Measurements from ENCODE around the gene MAGIX. TPM values are rescaled to one million over a fixed set of nuclear protein-coding genes. Genes with fewer than 3 reads are reported as not detected.
"Not testable (repeated sequence)": the region's sequence is repeated elsewhere in the genome, so short reads cannot be mapped to it uniquely, and the experiment has no call there.

The MAGIX gene
- total and polyA plus RNA-seq, 2 donors (not counting 1 experiment from before 2014, with no cell fraction given): 0.40 to 1.7 TPM

DNA sequence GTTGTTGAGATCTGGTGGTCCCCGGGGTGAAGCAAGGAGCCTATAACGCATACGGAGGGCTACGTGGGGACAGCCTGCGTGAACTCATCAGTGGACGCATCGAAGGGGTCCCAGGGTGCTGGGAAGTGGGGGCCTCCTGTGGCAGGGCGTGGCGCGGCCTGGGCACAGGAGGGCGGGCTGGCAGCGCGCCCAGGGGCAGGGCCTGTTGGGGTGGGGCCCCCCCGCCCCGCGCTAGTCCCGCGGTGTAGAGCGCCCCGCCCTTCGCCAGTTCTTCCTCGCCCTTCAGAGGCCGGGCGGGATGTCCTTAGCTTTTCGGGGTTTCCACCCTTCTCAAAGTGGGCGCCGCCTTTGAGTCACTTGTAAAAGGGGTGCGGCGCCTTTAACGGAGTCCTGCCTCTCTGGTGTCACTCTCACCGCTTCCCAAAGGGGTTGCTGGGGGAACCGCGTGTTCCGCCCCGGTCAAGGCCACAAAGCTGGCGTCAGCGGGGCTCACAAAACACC, 9.8 kb downstream of the MAGIX start:
- H4K20me1 ChIP-seq (ENCODE audit: control insufficient read depth, extremely low read depth, insufficient read depth, low read length): no peaks in the 10 kb centered on the region
- H3K36me3 ChIP-seq (ENCODE audit: control insufficient read depth, insufficient read depth, low read length): peaks cover 2% of the 10 kb centered on the region
- peak overlapping the region; percentile 88 for H3K27ac ChIP-seq (ENCODE audit: insufficient read depth, low read length)
- H3K27me3 ChIP-seq (ENCODE audit: control insufficient read depth, insufficient read depth, low read length): no peaks in the 10 kb centered on the region
- H3K4me1 ChIP-seq (ENCODE audit: control insufficient read depth, extremely low read depth, insufficient read depth, low read length): peaks cover 2% of the 10 kb centered on the region
- H3K4me3 ChIP-seq (replicated peaks in 1 of 4; ENCODE audit: control extremely low read depth in 1 of 4, insufficient read depth in 1 of 4, low read depth in 3 of 4, low read length in 4 of 4): peak overlapping the region; percentile 54 to 72 (median 65)
- peak; percentile 42 to 60 for DNase-seq (ENCODE audit: low read depth in 2 of 2)
- H2AFZ ChIP-seq (ENCODE audit: low read length): peak overlapping the region; percentile 6
- H3K4me2 ChIP-seq (ENCODE audit: extremely low read depth, insufficient read depth, low read length): peak overlapping the region; percentile 54
- peak overlapping the region; percentile 73 for H3K9ac ChIP-seq (ENCODE audit: insufficient read depth, low read length)
- H3K9me3 ChIP-seq (ENCODE audit: control insufficient read depth, insufficient read depth, low read depth, low read length): no peaks in the 10 kb centered on the region
- peaks cover 15% of the 10 kb centered on the region for H3K79me2 ChIP-seq (ENCODE audit: control insufficient read depth, insufficient read depth, low read length)
- TF ChIP-seq, protein P1, sequence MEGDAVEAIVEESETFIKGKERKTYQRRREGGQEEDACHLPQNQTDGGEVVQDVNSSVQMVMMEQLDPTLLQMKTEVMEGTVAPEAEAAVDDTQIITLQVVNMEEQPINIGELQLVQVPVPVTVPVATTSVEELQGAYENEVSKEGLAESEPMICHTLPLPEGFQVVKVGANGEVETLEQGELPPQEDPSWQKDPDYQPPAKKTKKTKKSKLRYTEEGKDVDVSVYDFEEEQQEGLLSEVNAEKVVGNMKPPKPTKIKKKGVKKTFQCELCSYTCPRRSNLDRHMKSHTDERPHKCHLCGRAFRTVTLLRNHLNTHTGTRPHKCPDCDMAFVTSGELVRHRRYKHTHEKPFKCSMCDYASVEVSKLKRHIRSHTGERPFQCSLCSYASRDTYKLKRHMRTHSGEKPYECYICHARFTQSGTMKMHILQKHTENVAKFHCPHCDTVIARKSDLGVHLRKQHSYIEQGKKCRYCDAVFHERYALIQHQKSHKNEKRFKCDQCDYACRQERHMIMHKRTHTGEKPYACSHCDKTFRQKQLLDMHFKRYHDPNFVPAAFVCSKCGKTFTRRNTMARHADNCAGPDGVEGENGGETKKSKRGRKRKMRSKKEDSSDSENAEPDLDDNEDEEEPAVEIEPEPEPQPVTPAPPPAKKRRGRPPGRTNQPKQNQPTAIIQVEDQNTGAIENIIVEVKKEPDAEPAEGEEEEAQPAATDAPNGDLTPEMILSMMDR (conservative IDR thresholded peaks at IDR 0.05 in 1 of 2, IDR thresholded peaks at IDR 0.05 in 1 of 2; ENCODE audit: low read depth in 1 of 2, low read length in 2 of 2): no peak
- no peak for TF ChIP-seq EZH2 (IDR thresholded peaks at IDR 0.05; ENCODE audit: low read length, missing control alignments)

DNA sequence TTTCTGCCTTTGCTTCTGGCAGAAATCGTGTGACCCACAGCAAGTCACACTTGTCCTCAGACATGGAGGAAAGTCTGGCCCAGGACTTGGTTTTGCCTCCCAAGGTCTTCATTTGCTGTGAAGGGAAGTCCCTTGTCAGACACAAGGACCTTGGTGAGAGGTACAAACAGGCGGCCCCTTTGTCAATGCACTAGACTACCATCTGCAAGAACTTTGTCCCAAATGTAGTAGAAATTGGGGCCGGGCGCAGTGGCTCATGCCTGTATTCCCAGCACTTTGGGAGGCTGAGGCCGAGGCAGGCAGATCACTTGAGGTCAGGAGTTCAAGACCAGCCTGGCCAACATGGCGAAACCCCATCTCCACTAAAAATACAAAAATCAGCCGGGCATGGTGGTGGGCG, 11.0 kb downstream of the MAGIX start:
- Histone ChIP-seq H3K4me2 (ENCODE audit: extremely low read depth, insufficient read depth, low read length) (peak overlapping the region; percentile 79), H3K4me3 (replicated peaks in 1 of 4; ENCODE audit: control extremely low read depth in 1 of 4, insufficient read depth in 1 of 4, low read depth in 3 of 4, low read length in 4 of 4) (peak overlapping the region in 2 of 4 experiments; percentile 54 to 68), H3K79me2 (ENCODE audit: control insufficient read depth, insufficient read depth, low read length) (peaks cover 15% of the 10 kb centered on the region)
- H3K36me3 ChIP-seq (ENCODE audit: control insufficient read depth, insufficient read depth, low read length); H3K9me3 ChIP-seq (ENCODE audit: control insufficient read depth, insufficient read depth, low read depth, low read length); DNase-seq (ENCODE audit: low read depth in 2 of 2); H4K20me1 ChIP-seq (ENCODE audit: control insufficient read depth, extremely low read depth, insufficient read depth, low read length); H3K9ac ChIP-seq (ENCODE audit: insufficient read depth, low read length); H3K27ac ChIP-seq (ENCODE audit: insufficient read depth, low read length); H3K27me3 ChIP-seq (ENCODE audit: control insufficient read depth, insufficient read depth, low read length); H2AFZ ChIP-seq (ENCODE audit: low read length); H3K4me1 ChIP-seq (ENCODE audit: control insufficient read depth, extremely low read depth, insufficient read depth, low read length): not testable (repeated sequence)

DNA sequence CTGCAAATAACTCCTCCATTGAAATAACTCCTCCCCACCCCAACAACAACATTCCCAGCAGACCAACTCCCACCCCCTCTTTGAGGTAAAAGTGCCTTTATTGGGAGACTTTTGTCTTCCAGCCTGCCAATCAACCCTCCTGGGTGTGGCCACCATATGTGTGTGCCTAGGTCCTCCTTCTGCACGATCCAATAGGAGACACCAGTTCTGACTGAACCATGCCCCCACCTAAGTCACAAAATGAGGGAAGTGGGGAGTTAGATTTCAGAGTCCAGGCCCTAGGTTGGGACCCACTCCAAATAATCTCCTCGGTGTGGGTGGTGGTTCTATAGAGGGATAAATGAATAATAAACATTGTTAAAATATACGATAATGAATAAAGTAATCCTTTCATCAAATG, 12.2 kb downstream of the MAGIX start:
- DNase-seq (ENCODE audit: low read depth in 2 of 2): no peak
- H3K9ac ChIP-seq (ENCODE audit: insufficient read depth, low read length): no peak overlapping the region
- H3K4me2 ChIP-seq (ENCODE audit: extremely low read depth, insufficient read depth, low read length): no peak overlapping the region
- H3K4me1 ChIP-seq (ENCODE audit: control insufficient read depth, extremely low read depth, insufficient read depth, low read length): peaks cover 2% of the 10 kb centered on the region
- H3K4me3 ChIP-seq (replicated peaks in 1 of 4; ENCODE audit: control extremely low read depth in 1 of 4, insufficient read depth in 1 of 4, low read depth in 3 of 4, low read length in 4 of 4): no peak overlapping the region
- H4K20me1 ChIP-seq (ENCODE audit: control insufficient read depth, extremely low read depth, insufficient read depth, low read length): no peaks in the 10 kb centered on the region
- H2AFZ ChIP-seq (ENCODE audit: low read length): no peak overlapping the region
- H3K27ac ChIP-seq (ENCODE audit: insufficient read depth, low read length): no peak overlapping the region
- peaks cover 15% of the 10 kb centered on the region for H3K79me2 ChIP-seq (ENCODE audit: control insufficient read depth, insufficient read depth, low read length)
- peaks cover 2% of the 10 kb centered on the region for H3K36me3 ChIP-seq (ENCODE audit: control insufficient read depth, insufficient read depth, low read length)
- no peak for TF ChIP-seq EZH2 (IDR thresholded peaks at IDR 0.05; ENCODE audit: low read length, missing control alignments)
- TF ChIP-seq, protein P1 (conservative IDR thresholded peaks at IDR 0.05 in 1 of 2, IDR thresholded peaks at IDR 0.05 in 1 of 2; ENCODE audit: low read depth in 1 of 2, low read length in 2 of 2): no peak
- no peaks in the 10 kb centered on the region for H3K9me3 ChIP-seq (ENCODE audit: control insufficient read depth, insufficient read depth, low read depth, low read length)
- H3K27me3 ChIP-seq (ENCODE audit: control insufficient read depth, insufficient read depth, low read length): no peaks in the 10 kb centered on the region
